ENCODE results near the gene NOTUM. TPM values are rescaled to one million over a fixed set of nuclear protein-coding genes. Genes with fewer than 3 reads are reported as not detected.

The NOTUM gene
- total and polyA plus RNA-seq, 10 of the 15 experiments (the other 5 are each of a cell fraction or from before 2014, with no cell fraction given) = 0.04 to 0.13 TPM; not detected in 8

GRCh38 chr17:81932333-81932983, 28.5 kb downstream of the NOTUM start:
- ChIA-PET CTCF (no interaction called here), SMC1A (ENCODE audit: uncharacterized antibody, unreplicated experiment) (no interaction called here), POLR2A (no interaction called here)

GRCh38 chr17:81931557-81932332, 29.2 kb downstream of the NOTUM start:
- Histone ChIP-seq H3K9ac (ENCODE audit: control insufficient read depth, insufficient read depth, low read length) (no peak overlapping the region), H3K4me2 (ENCODE audit: control insufficient read depth, insufficient read depth) (no peak overlapping the region), H3K27me3 (replicated peaks in 1 of 2; ENCODE audit: control insufficient read depth in 2 of 2, insufficient read depth in 2 of 2, low read length in 1 of 2) (no peaks in the 10 kb centered on the region)

More at GRCh38 chr17:81932333-81932983, 28.5 kb downstream of the NOTUM start:
- WGBS (ENCODE audit: insufficient coverage, insufficient replicate concordance, low lambda C conversion rate, missing lambda C conversion rate) = 69% methylated on average over 9 of the region's 9 CpGs
- H3K27ac ChIP-seq (ENCODE audit: control insufficient read depth, insufficient read depth) = no peak overlapping the region
- no peak overlapping the region for H3K4me2 ChIP-seq (ENCODE audit: control insufficient read depth, insufficient read depth)
- DNase-seq (ENCODE audit: low read depth, low spot score) (no peak), ATAC-seq (no peak), FAIRE-seq (no peak)
- RAD21 ChIA-PET (ENCODE audit: unreplicated experiment) = no interaction called here
- in situ Hi-C loops (cut with MboI) = no loop called here
- no peaks in the 10 kb centered on the region for H4K20me1 ChIP-seq (ENCODE audit: control insufficient read depth, insufficient read depth)
- H3K4me1 ChIP-seq (ENCODE audit: control insufficient read depth, insufficient read depth, low read length) = peaks cover 17% of the 10 kb centered on the region
- intact Hi-C loops (cut with micrococcal nuclease; ENCODE audit: unreplicated experiment) = no loop called here
- no TSS peak for BruUV-seq (replicated peaks)
- H2AFZ ChIP-seq (ENCODE audit: control insufficient read depth, low read depth, low read length) = no peak overlapping the region
- H3K9ac ChIP-seq (ENCODE audit: control insufficient read depth, insufficient read depth, low read length) = no peak overlapping the region
- peaks cover 0 to 2% of the 10 kb centered on the region in 2 experiments; a peak in 1 of 4 replicates for H3K36me3 ChIP-seq (ENCODE audit: control insufficient read depth in 2 of 2, insufficient read depth in 2 of 2, low read length in 1 of 2)
- no peaks in the 10 kb centered on the region for H3K27me3 ChIP-seq (replicated peaks in 1 of 2; ENCODE audit: control insufficient read depth in 2 of 2, insufficient read depth in 2 of 2, low read length in 1 of 2)
- TF ChIP-seq ZNF274 (IDR thresholded peaks at IDR 0.05; ENCODE audit: insufficient read depth, insufficient read length) (no peak), RAD51 (IDR thresholded peaks at IDR 0.05) (no peak), RUNX3 (IDR thresholded peaks at IDR 0.05; ENCODE audit: low read length) (0 out of 2 replicates have a peak, but pooled peaks have one; percentile 6)
- peaks cover 10% of the 10 kb centered on the region for H3K79me2 ChIP-seq (ENCODE audit: control insufficient read depth, insufficient read depth, low read length)
- no peaks in the 10 kb centered on the region for H3K9me3 ChIP-seq (replicated peaks; ENCODE audit: control insufficient read depth, insufficient read depth, low read length)
- no peak overlapping the region for H3K4me3 ChIP-seq

More at GRCh38 chr17:81931557-81932332, 29.2 kb downstream of the NOTUM start:
- SMC1A ChIA-PET (ENCODE audit: uncharacterized antibody, unreplicated experiment) = no interaction called here
- no peak for ATAC-seq
- Histone ChIP-seq H3K27ac (ENCODE audit: control insufficient read depth, insufficient read depth) (no peak overlapping the region), H3K4me3 (no peak overlapping the region), H4K20me1 (ENCODE audit: control insufficient read depth, insufficient read depth) (no peaks in the 10 kb centered on the region), H3K79me2 (ENCODE audit: control insufficient read depth, insufficient read depth, low read length) (peaks cover 11% of the 10 kb centered on the region), H3K4me1 (ENCODE audit: control insufficient read depth, insufficient read depth, low read length) (peaks cover 17% of the 10 kb centered on the region), H2AFZ (ENCODE audit: control insufficient read depth, low read depth, low read length) (no peak overlapping the region), H3K9me3 (replicated peaks; ENCODE audit: control insufficient read depth, insufficient read depth, low read length) (no peaks in the 10 kb centered on the region), H3K36me3 (ENCODE audit: control insufficient read depth in 2 of 2, insufficient read depth in 2 of 2, low read length in 1 of 2) (peaks cover 0 to 2% of the 10 kb centered on the region in 2 experiments; a peak in 1 of 4 replicates)
- RAD21 ChIA-PET (ENCODE audit: unreplicated experiment) = no interaction called here
- CTCF ChIA-PET = no interaction called here
- BruUV-seq (replicated peaks) = no TSS peak
- no peak for DNase-seq (ENCODE audit: low read depth, low spot score)
- TF ChIP-seq USF1 (IDR thresholded peaks at IDR 0.05; ENCODE audit: borderline replicate concordance, extremely low read length, insufficient read depth, low read depth, low read length) (no peak), POLR2A (IDR thresholded peaks at IDR 0.05; ENCODE audit: low read depth, low read length) (peak; percentile 45; the same call in 1 of the 2 replicates)
- in situ Hi-C loops (cut with MboI) (no loop called here), intact Hi-C loops (cut with micrococcal nuclease; ENCODE audit: unreplicated experiment) (no loop called here)
- 7% methylated on average over 15 of the region's 15 CpGs for WGBS (ENCODE audit: insufficient coverage, insufficient replicate concordance, low lambda C conversion rate, missing lambda C conversion rate)
- POLR2A ChIA-PET = interaction anchor here (0.6 kb wide), 1 partner anchor 277 kb away, joined by 3 read pairs; no protein-coding TSS in a partner anchor
- no peak for FAIRE-seq
